GM23338 (cell line): ENCODE measurements around the gene DNAJC12. TPM values are rescaled to one million over a fixed set of nuclear protein-coding genes. Genes with fewer than 3 reads are reported as not detected.

Experiments used
- ATAC-seq: fragments of 200-7000 bp; cut with Tn5 transposase; 3 replicates; pipeline ENCODE4 v1.9.1; 2020
- DNase-seq: peaks from one replicate; pipeline ENCODE4 v3.0.0-alpha.2; 2015; ENCODE audit warnings: low spot score
- H2AFZ ChIP-seq: fragments of 200-600 bp; sonication (generic); 2 replicates; pipeline ENCODE4 v1.8.0; 2016; ENCODE audit warnings: antibody characterized with exemption, mild to moderate bottlenecking, moderate library complexity
- H3F3A ChIP-seq: fragments of 200-600 bp; sonication (generic); replicated peaks from 2 replicates; pipeline ENCODE4 v1.8.0; 2017; ENCODE audit warnings: antibody characterized with exemption, mixed run types, low read depth
- H3K27ac ChIP-seq: fragments of 200-600 bp; sonication (generic); 2 replicates; pipeline ENCODE4 v1.6.1; 2016; ENCODE audit warnings: low read depth
- H3K27me3 ChIP-seq: fragments of 200-600 bp; sonication (generic); 2 replicates; pipeline ENCODE4 v1.8.0; 2016; ENCODE audit warnings: mild to moderate bottlenecking, mixed run types, moderate library complexity; ENCODE audit not compliant: insufficient read depth
- H3K36me3 ChIP-seq: fragments of 200-600 bp; sonication (generic); 2 replicates; pipeline ENCODE4 v1.8.0; 2016; ENCODE audit warnings: mild to moderate bottlenecking; ENCODE audit not compliant: insufficient read depth
- H3K4me1 ChIP-seq: fragments of 200-600 bp; sonication (generic); 2 replicates; pipeline ENCODE4 v1.8.0; 2016; ENCODE audit warnings: mild to moderate bottlenecking, moderate library complexity; ENCODE audit not compliant: insufficient read depth
- H3K4me2 ChIP-seq: fragments of 200-600 bp; sonication (generic); 2 replicates; pipeline ENCODE4 v1.7.1; 2017; ENCODE audit warnings: mixed run types
- H3K4me3 ChIP-seq: fragments of 200-600 bp; sonication (generic); 2 replicates; pipeline ENCODE4 v1.6.1; 2016; ENCODE audit warnings: mixed run types
- H3K79me2 ChIP-seq: fragments of 200-600 bp; sonication (generic); replicated peaks from 2 replicates; pipeline ENCODE4 v1.8.0; 2017; ENCODE audit warnings: mild to moderate bottlenecking; ENCODE audit not compliant: insufficient read depth
- H3K9me2 ChIP-seq: fragments of 200-600 bp; sonication (generic); 2 replicates; pipeline ENCODE4 v1.8.0; 2017; ENCODE audit not compliant: insufficient read depth
- H4K20me1 ChIP-seq: fragments of 200-600 bp; sonication (generic); replicated peaks from 2 replicates; pipeline ENCODE4 v1.8.0; 2017; ENCODE audit warnings: mild to moderate bottlenecking; ENCODE audit not compliant: insufficient read depth
- H3K27ac Mint-ChIP-seq: 2 replicates; pipeline ENCODE4 v1.8.0; 2020; ENCODE audit warnings: inconsistent platforms, mild to moderate bottlenecking, moderate library complexity, mixed read lengths
- H3K27me3 Mint-ChIP-seq: 3 replicates; pipeline ENCODE4 v1.8.0; 2022; ENCODE audit warnings: low read depth, mild to moderate bottlenecking, moderate library complexity, mixed read lengths, inconsistent platforms; ENCODE audit not compliant: insufficient read depth, poor library complexity
- H3K36me3 Mint-ChIP-seq: 3 replicates; pipeline ENCODE4 v1.8.0; 2021; ENCODE audit warnings: low read depth, mild to moderate bottlenecking, inconsistent platforms, moderate library complexity, mixed read lengths
- H3K4me1 Mint-ChIP-seq: 3 replicates; pipeline ENCODE4 v1.8.0; 2020; ENCODE audit warnings: mild to moderate bottlenecking, inconsistent platforms, mixed read lengths
- H3K4me3 Mint-ChIP-seq: 3 replicates; pipeline ENCODE4 v1.8.0; 2021; ENCODE audit warnings: moderate library complexity, mild to moderate bottlenecking, inconsistent platforms, mixed read lengths
- H3K9me3 Mint-ChIP-seq: 3 replicates; pipeline ENCODE4 v1.8.0; 2020; ENCODE audit warnings: moderate library complexity, mild to moderate bottlenecking, inconsistent platforms, mixed read lengths
- CREB1 ChIP-seq: fragments of 250-450 bp; sonication (Bioruptor Pico); IDR thresholded peaks from 2 replicates; pipeline ENCODE4 v1.5.0; 2020; ENCODE audit warnings: low read depth, mild to moderate bottlenecking, moderate library complexity
- CTCF ChIP-seq, 2 experiments: fragments of 200-600 bp in 1 of 2; sonication (generic) in 1 of 2; conservative IDR thresholded peaks; 2 replicates each; pipeline versions ENCODE4 v1.5.1 to v1.6.1; 2016 to 2017; ENCODE audit warnings: antibody characterized with exemption in 2 of 2, low read depth in 2 of 2, mild to moderate bottlenecking in 2 of 2, moderate library complexity in 1 of 2
- ETS1 ChIP-seq: IDR thresholded peaks from 2 replicates; pipeline ENCODE4 v1.6.1; 2016; ENCODE audit warnings: antibody characterized with exemption
- EZH2 ChIP-seq: fragments of 200-600 bp; sonication (generic); IDR thresholded peaks from one replicate; pipeline ENCODE4 v1.8.0; 2017; ENCODE audit warnings: antibody characterized with exemption, mild to moderate bottlenecking, low read depth; ENCODE audit not compliant: unreplicated experiment
- EZH2phosphoT487 ChIP-seq: fragments of 200-600 bp; sonication (generic); IDR thresholded peaks from one replicate; pipeline ENCODE4 v1.8.1; 2018; ENCODE audit warnings: antibody characterized with exemption; ENCODE audit not compliant: unreplicated experiment
- JUNB ChIP-seq: IDR thresholded peaks from one replicate; pipeline ENCODE4 v1.6.1; 2016; ENCODE audit warnings: antibody characterized with exemption; ENCODE audit not compliant: unreplicated experiment
- NANOG ChIP-seq: IDR thresholded peaks from 2 replicates; pipeline ENCODE4 v1.6.1; 2016; ENCODE audit warnings: antibody characterized with exemption, borderline replicate concordance
- POLR2AphosphoS5 ChIP-seq: IDR thresholded peaks from 2 replicates; pipeline ENCODE4 v1.6.1; 2016; ENCODE audit warnings: antibody characterized with exemption, low read depth
- REST ChIP-seq: IDR thresholded peaks from one replicate; pipeline ENCODE4 v1.6.1; 2018; ENCODE audit warnings: antibody characterized with exemption; ENCODE audit not compliant: unreplicated experiment
- STAT1 ChIP-seq: IDR thresholded peaks from one replicate; pipeline ENCODE4 v1.6.1; 2016; ENCODE audit warnings: antibody characterized with exemption; ENCODE audit not compliant: unreplicated experiment
- ZNF114 ChIP-seq: fragments of 250-450 bp; sonication (Bioruptor Pico); IDR thresholded peaks from 2 replicates; pipeline ENCODE4 v1.5.0; 2020; ENCODE audit warnings: mild to moderate bottlenecking, moderate library complexity
- ZNF331 ChIP-seq: fragments of 250-450 bp; sonication (Bioruptor Pico); IDR thresholded peaks from 2 replicates; pipeline ENCODE4 v1.5.0; 2020; ENCODE audit warnings: low read depth, mild to moderate bottlenecking, moderate library complexity
- ZNF462 ChIP-seq: fragments of 250-450 bp; sonication (Bioruptor Pico); IDR thresholded peaks from 2 replicates; pipeline ENCODE4 v1.5.0; 2020; ENCODE audit warnings: mild to moderate bottlenecking, moderate library complexity
- polyA plus RNA-seq: library from polyadenylated mRNA; unstranded; fragments of >200 nt; fragmentation: Nextera tagmentation; extraction: Ambion mirVana; gene quantifications from 2 replicates; pipeline ENCODE4 v1.2.1, GENCODE V29; 2016
- total RNA-seq: library from RNA; depleted of rRNA; stranded (reverse); fragments of >200 nt; shearing (Covaris generic); gene quantifications from 2 replicates; pipeline ENCODE4 v1.2.3, GENCODE V29; 2014

DNAJC12 gene
- total and polyA plus RNA-seq, 2 experiments from 2014 or later: 2.2 to 4.5 TPM

GRCh38 chr10:67878133-67878532 lies 40.1 kb upstream of the DNAJC12 start:
- peaks cover 9% of the 10 kb centered on the region for H3K27me3 Mint-ChIP-seq
- no peak overlapping the region for H3K4me2 ChIP-seq
- H3K4me3 ChIP-seq: no peak overlapping the region
- no peaks in the 10 kb centered on the region; the same call in 2 of the 3 replicates for H3K36me3 Mint-ChIP-seq
- no peak overlapping the region for H3K4me3 Mint-ChIP-seq
- H3K27ac ChIP-seq: no peak overlapping the region
- H4K20me1 ChIP-seq: no peaks in the 10 kb centered on the region
- peak overlapping the region; percentile 1; the same call in 1 of the 2 replicates for H2AFZ ChIP-seq
- no peak overlapping the region for H3K27ac Mint-ChIP-seq
- TF ChIP-seq EZH2 (no peak), STAT1 (no peak), ETS1 (no peak), REST (no peak), JUNB (no peak), ZNF114 (no peak), CREB1 (CRISPR knock-in tag) (no peak), CTCF (conservative IDR thresholded peaks at IDR 0.05; ENCODE audit: low read depth in 2 of 2) (no peak), POLR2AphosphoS5 (no peak), NANOG (no peak), EZH2phosphoT487 (no peak), ZNF331 (CRISPR knock-in tag) (no peak), ZNF462 (CRISPR knock-in tag) (no peak)
- H3K36me3 ChIP-seq: no peaks in the 10 kb centered on the region
- H3K9me2 ChIP-seq: no peaks in the 10 kb centered on the region
- H3K9me3 Mint-ChIP-seq: no peaks in the 10 kb centered on the region
- DNase-seq (no peak), ATAC-seq (no peak)
- no peaks in the 10 kb centered on the region; the same call in 1 of the 2 replicates for H3F3A ChIP-seq
- H3K79me2 ChIP-seq: no peaks in the 10 kb centered on the region
- H3K4me1 Mint-ChIP-seq: no peaks in the 10 kb centered on the region
- no peaks in the 10 kb centered on the region for H3K4me1 ChIP-seq
- no peaks in the 10 kb centered on the region for H3K27me3 ChIP-seq
